Upper lobe of left lung (tissue), 6 donors: Measurements from ENCODE around the gene MOBP. TPM values are rescaled to one million over a fixed set of nuclear protein-coding genes. Genes with fewer than 3 reads are reported as not detected.

Experiments
- ATAC-seq, 2 donors: fragments of 200-7000 bp; cut with Tn5 transposase; one replicate each; pipeline ENCODE4 v1.9.1; 2022; ENCODE audit warnings: mild to moderate bottlenecking in 2 of 2, moderate library complexity in 2 of 2; ENCODE audit not compliant: low FRiP score in 2 of 2
- DNase-seq, 2 donors: peaks; one replicate each; pipeline ENCODE4 v3.0.0-alpha.2; 2019 to 2020
- H3K27ac ChIP-seq, 4 donors: fragments of 200-600 bp; sonication (generic); one replicate each; pipeline ENCODE4 v1.5.1; 2016 to 2019
- H3K27me3 ChIP-seq, 4 donors: fragments of 200-600 bp; sonication (generic); one replicate each; pipeline ENCODE4 v1.5.1; 2017 to 2019
- H3K36me3 ChIP-seq, 4 donors: fragments of 200-600 bp; sonication (generic); one replicate each; pipeline ENCODE4 v1.5.1; 2016 to 2019
- H3K4me1 ChIP-seq, 4 donors: fragments of 200-600 bp; sonication (generic); one replicate each; pipeline ENCODE4 v1.5.1; 2018 to 2019
- H3K4me3 ChIP-seq, 4 donors: fragments of 200-600 bp; sonication (generic); one replicate each; pipeline ENCODE4 v1.5.1; 2017 to 2019; ENCODE audit warnings: mild to moderate bottlenecking in 2 of 4, moderate library complexity in 1 of 4
- H3K9me3 ChIP-seq, 4 donors: fragments of 200-600 bp; sonication (generic); one replicate each; pipeline ENCODE4 v1.5.1; 2018 to 2019
- CTCF ChIP-seq, 6 experiments: fragments of 450-650 bp in 4 of 6; fragments of 200-600 bp in 2 of 6; sonication (generic) in 2 of 6; IDR thresholded peaks; one replicate each; pipeline ENCODE4 v1.5.1; 2016 to 2019; ENCODE audit warnings: antibody characterized with exemption in 6 of 6
- EP300 ChIP-seq, 4 donors: sonication (generic); formaldehyde crosslinking; IDR thresholded peaks; one replicate each; pipeline ENCODE4 v1.5.1; 2017; ENCODE audit warnings: antibody characterized with exemption in 4 of 4, control low read depth in 2 of 4
- POLR2A ChIP-seq, 4 donors: fragments of 450-650 bp; IDR thresholded peaks; one replicate each; pipeline ENCODE4 v1.5.1; 2016 to 2017; ENCODE audit warnings: antibody characterized with exemption in 4 of 4, mild to moderate bottlenecking in 2 of 4
- POLR2AphosphoS5 ChIP-seq, 2 donors: sonication (generic); formaldehyde crosslinking; IDR thresholded peaks; one replicate each; pipeline ENCODE4 v1.5.1; 2017; ENCODE audit warnings: antibody characterized with exemption in 2 of 2
- WGBS, 2 donors: methylation state at CpG; one replicate each; pipeline ENCODE4 v1.1.5; 2017 to 2018; 5-methylcytosine and 5-hydroxymethylcytosine counted together
- total RNA-seq, 6 donors: library from RNA; depleted of rRNA in 4 of 6; stranded (reverse); fragments of >200 nt in 4 of 6; gene quantifications; one replicate each; pipeline versions ENCODE4 v1.1.0 to v1.2.1, GENCODE V29; 2016 to 2021
- donor health status: DM: no; HTN: no; CAD: no; lungs with moderate emphysema.
- donor health status: DM: no; HTN: yes; CAD: no; lungs with severe emphysema.

MOBP gene
- total RNA-seq, 6 donors from 2014 or later: 0.22 TPM; not detected in 5

DNA sequence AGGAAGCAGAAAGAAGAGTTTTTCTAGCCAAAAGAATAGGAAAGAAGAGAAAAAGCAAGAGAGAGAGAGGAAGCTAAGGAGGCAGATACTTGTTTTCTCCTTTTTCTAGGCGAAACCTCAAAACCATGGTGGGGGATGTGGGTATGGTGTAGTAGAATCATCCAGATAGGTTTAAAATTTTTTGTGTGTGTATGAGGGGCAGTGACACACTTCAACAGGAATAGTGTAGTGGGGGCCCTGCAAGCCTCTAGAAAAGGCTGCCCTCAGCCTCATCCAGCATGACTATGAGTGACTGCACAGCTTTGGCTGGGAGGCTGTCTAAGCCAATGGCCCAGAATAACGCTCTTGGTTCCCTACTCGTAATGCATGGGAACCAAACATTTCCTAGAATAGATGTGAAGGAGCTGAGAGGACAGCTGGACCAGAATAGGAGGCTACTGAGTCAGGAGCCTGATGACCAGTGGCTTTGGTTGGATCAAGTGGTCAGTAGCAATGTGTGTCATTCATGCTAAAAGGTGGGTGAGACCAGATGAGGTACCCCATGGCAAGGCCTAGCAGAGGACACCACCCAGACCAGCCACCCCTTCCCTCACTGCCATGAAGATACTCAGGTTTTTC lies 24.4 kb downstream of the MOBP start:
- Histone ChIP-seq H3K27ac (no peak overlapping the region), H3K9me3 (no peaks in the 10 kb centered on the region), H3K4me3 (no peak overlapping the region), H3K36me3 (no peaks in the 10 kb centered on the region), H3K27me3 (no peaks in the 10 kb centered on the region), H3K4me1 (no peaks in the 10 kb centered on the region)
- TF ChIP-seq POLR2A (IDR thresholded peaks at IDR 0.05) (no peak), EP300 (IDR thresholded peaks at IDR 0.05) (no peak), CTCF (IDR thresholded peaks at IDR 0.05) (no peak), POLR2AphosphoS5 (IDR thresholded peaks at IDR 0.05) (no peak)
- ATAC-seq (no peak), DNase-seq (no peak)
- 76 to 93% methylated on average over 3 of the region's 3 CpGs for WGBS, 2 donors

GRCh38 chr3:39494781-39495180 lies 27.3 kb downstream of the MOBP start:
- ATAC-seq: no peak
- TF ChIP-seq POLR2AphosphoS5 (IDR thresholded peaks at IDR 0.05) (no peak), EP300 (IDR thresholded peaks at IDR 0.05) (no peak), POLR2A (IDR thresholded peaks at IDR 0.05) (no peak), CTCF (IDR thresholded peaks at IDR 0.05) (no peak)
- 52 to 64% methylated on average over 4 of the region's 4 CpGs for WGBS, 2 donors

DNA sequence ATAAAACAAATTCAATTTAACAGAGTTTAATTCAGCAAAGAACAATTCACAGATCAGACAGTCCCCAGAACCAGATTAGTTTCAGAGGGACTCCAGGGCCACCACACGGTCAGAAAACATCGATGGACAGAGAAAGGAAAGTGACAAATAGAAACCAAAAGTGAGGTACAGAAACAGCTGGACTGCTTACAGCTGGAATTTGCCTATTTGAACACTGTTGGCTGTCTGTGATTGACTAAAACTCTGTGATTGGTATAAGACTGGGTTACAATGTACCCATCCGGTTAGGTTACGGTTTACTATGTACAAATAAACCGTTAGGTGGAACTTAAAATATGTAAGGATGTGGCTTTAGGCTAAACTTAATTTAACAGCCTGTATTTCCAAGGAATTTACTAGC lies 30.3 kb downstream of the MOBP start:
- Histone ChIP-seq H3K27me3 (peaks cover 0 to 8% (median 4%) of the 10 kb centered on the region in 4 donors), H3K36me3 (no peaks in the 10 kb centered on the region), H3K4me1 (peaks cover 0 to 12% (median 2%) of the 10 kb centered on the region in 4 donors), H3K4me3 (no peak overlapping the region), H3K9me3 (no peaks in the 10 kb centered on the region), H3K27ac (no peak overlapping the region)
- ATAC-seq (no peak), DNase-seq (no peak)
- 65 to 87% methylated on average over 5 of the region's 5 CpGs for WGBS, 2 donors
- TF ChIP-seq POLR2AphosphoS5 (IDR thresholded peaks at IDR 0.05): no peak

More at GRCh38 chr3:39494781-39495180, 27.3 kb downstream of the MOBP start:
- H3K36me3 ChIP-seq: no peaks in the 10 kb centered on the region
- no peaks in the 10 kb centered on the region for H3K9me3 ChIP-seq
- H3K4me3 ChIP-seq: no peak overlapping the region
- peaks cover 0 to 5% (median 0%) of the 10 kb centered on the region in 4 donors for H3K4me1 ChIP-seq
- DNase-seq: no peak
- no peaks in the 10 kb centered on the region for H3K27me3 ChIP-seq
- no peak overlapping the region for H3K27ac ChIP-seq

DNA sequence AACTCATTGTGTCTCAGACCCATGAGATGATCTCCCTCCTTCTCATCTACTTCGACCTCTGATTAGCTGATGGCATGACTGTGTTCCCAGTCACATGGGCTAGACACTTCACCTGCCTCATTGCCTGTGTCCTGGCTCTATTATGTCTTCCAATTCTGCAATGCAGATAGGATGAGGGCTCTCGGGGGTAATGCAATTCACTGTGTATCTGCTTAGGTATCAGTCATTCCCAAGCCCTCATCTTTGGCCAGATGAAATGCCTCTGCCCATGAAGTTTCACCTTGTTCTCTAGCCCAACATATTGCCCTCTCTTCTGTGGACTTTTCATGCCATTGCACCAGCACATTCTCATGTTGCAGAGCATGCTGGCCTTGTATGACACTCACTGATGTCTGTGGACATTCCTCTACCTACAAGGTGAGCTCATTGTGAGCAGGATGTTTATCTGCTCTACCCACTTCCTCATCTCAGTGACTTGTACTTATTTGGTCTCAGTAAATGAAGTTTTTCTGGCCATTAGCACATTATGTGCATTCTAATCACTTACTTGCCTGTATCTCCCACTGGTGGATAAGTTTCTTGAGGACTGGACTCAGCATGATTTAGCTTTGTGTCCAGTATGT lies 32.3 kb downstream of the MOBP start:
- TF ChIP-seq EP300 (IDR thresholded peaks at IDR 0.05) (no peak), CTCF (IDR thresholded peaks at IDR 0.05) (no peak), POLR2AphosphoS5 (IDR thresholded peaks at IDR 0.05) (no peak), POLR2A (IDR thresholded peaks at IDR 0.05) (no peak)
- WGBS, 2 donors: 54 to 63% methylated on average over 2 of the region's 2 CpGs
- no peak overlapping the region for H3K4me3 ChIP-seq
- peaks cover 0 to 13% (median 2%) of the 10 kb centered on the region in 4 donors for H3K4me1 ChIP-seq
- DNase-seq: no peak
- ATAC-seq: peak in 1 of 2 donors; percentile 34
- peaks cover 0 to 8% (median 4%) of the 10 kb centered on the region in 4 donors for H3K27me3 ChIP-seq
- H3K27ac ChIP-seq: no peak overlapping the region
- H3K36me3 ChIP-seq: no peaks in the 10 kb centered on the region
- no peaks in the 10 kb centered on the region for H3K9me3 ChIP-seq

DNA sequence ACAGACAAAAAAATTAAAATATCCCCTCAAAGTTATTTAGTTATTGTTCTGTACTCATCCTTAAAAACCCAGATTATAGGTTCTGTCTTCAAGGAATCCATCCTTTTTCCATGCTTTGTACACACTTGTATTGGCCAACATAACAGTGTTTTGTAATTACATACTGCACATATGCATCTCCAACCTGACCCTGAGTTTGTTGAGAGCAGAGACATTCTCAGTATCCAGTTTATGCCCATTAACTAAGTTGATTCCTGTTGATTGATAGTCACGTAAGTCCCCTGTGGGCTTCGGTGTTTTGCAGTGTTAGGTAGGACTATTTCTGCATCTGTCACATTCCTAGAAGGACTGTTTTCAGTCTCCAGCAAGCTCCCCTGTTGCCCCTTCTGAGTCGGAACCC lies 33.6 kb downstream of the MOBP start:
- peaks cover 0 to 8% (median 4%) of the 10 kb centered on the region in 4 donors for H3K27me3 ChIP-seq
- ATAC-seq (no peak), DNase-seq (no peak)
- no peaks in the 10 kb centered on the region for H3K9me3 ChIP-seq
- WGBS, 2 donors: 74 to 77% methylated on average over 3 of the region's 3 CpGs
- no peak overlapping the region for H3K27ac ChIP-seq
- peaks cover 0 to 13% (median 2%) of the 10 kb centered on the region in 4 donors for H3K4me1 ChIP-seq
- H3K4me3 ChIP-seq: no peak overlapping the region
- no peaks in the 10 kb centered on the region for H3K36me3 ChIP-seq
- TF ChIP-seq EP300 (IDR thresholded peaks at IDR 0.05) (no peak), CTCF (IDR thresholded peaks at IDR 0.05) (no peak), POLR2A (IDR thresholded peaks at IDR 0.05) (no peak), POLR2AphosphoS5 (IDR thresholded peaks at IDR 0.05) (no peak)
